Neural cell (in vitro differentiated cells): ENCODE measurements around the gene TNRC6C. TPM values are rescaled to one million over a fixed set of nuclear protein-coding genes. Genes with fewer than 3 reads are reported as not detected.

Source experiments
- H2AFZ ChIP-seq: fragments of 200-600, 300-800 bp; sonication (generic), shearing (Covaris generic); 2 replicates; pipeline ENCODE4 v1.6.0; 2014; ENCODE audit warnings: low read depth, mild to moderate bottlenecking, antibody characterized with exemption, low read length, moderate library complexity
- H3F3A ChIP-seq: fragments of 200-600 bp; shearing (Covaris generic); 2 replicates; pipeline ENCODE4 v1.6.1; 2016; ENCODE audit warnings: mild to moderate bottlenecking, moderate library complexity, mixed read lengths, antibody characterized with exemption, low read length; ENCODE audit not compliant: insufficient read depth, poor library complexity, severe bottlenecking
- H3K27ac ChIP-seq: fragments of 200-600, 300-800 bp; sonication (generic), shearing (Covaris generic); 2 replicates; pipeline ENCODE4 v1.5.1; 2014; ENCODE audit warnings: mild to moderate bottlenecking, low read length, moderate library complexity
- H3K27me3 ChIP-seq: fragments of 300-800, 200-600 bp; sonication (generic), shearing (Covaris generic); 2 replicates; pipeline ENCODE4 v1.6.0; 2014; ENCODE audit warnings: mild to moderate bottlenecking, low read depth, low read length, moderate library complexity; ENCODE audit not compliant: insufficient read depth
- H3K36me3 ChIP-seq: fragments of 300-800, 200-600 bp; sonication (generic), shearing (Covaris generic); 2 replicates; pipeline ENCODE4 v1.5.1; 2014; ENCODE audit warnings: mild to moderate bottlenecking, antibody characterized with exemption, low read length, moderate library complexity; ENCODE audit not compliant: insufficient read depth
- H3K4me2 ChIP-seq: fragments of 300-800, 200-600 bp; sonication (generic), shearing (Covaris generic); 2 replicates; pipeline ENCODE4 v1.6.0; 2014; ENCODE audit warnings: mild to moderate bottlenecking, low read length
- H3K4me3 ChIP-seq: fragments of 300-800, 200-600 bp; sonication (generic), shearing (Covaris generic); 2 replicates; pipeline ENCODE4 v1.5.1; 2014; ENCODE audit warnings: mild to moderate bottlenecking, low read length, moderate library complexity
- H3K79me2 ChIP-seq: fragments of 200-600 bp; shearing (Covaris generic); replicated peaks from 2 replicates; pipeline ENCODE4 v1.6.0; 2014; ENCODE audit warnings: mild to moderate bottlenecking, low read length, moderate library complexity; ENCODE audit not compliant: insufficient read depth
- H3K9ac ChIP-seq: fragments of 300-800, 200-600 bp; sonication (generic), shearing (Covaris generic); 2 replicates; pipeline ENCODE4 v1.6.1; 2016; ENCODE audit warnings: mild to moderate bottlenecking, low read length, mixed read lengths
- H3K9me2 ChIP-seq: fragments of 200-600 bp; shearing (Covaris generic); 2 replicates; pipeline ENCODE4 v1.6.1; 2016; ENCODE audit warnings: mild to moderate bottlenecking, low read length, mixed read lengths; ENCODE audit not compliant: insufficient read depth
- H3K9me3 ChIP-seq: fragments of 200-600, 300-800 bp; sonication (generic), shearing (Covaris generic); 2 replicates; pipeline ENCODE4 v1.6.1; 2016; ENCODE audit warnings: mild to moderate bottlenecking, mixed run types, low read length, moderate library complexity, mixed read lengths
- H4K20me1 ChIP-seq: fragments of 200-600 bp; shearing (Covaris generic); 2 replicates; pipeline ENCODE4 v1.6.1; 2016; ENCODE audit warnings: mild to moderate bottlenecking, mixed run types; ENCODE audit not compliant: insufficient read depth
- CTCF ChIP-seq: fragments of 450-650 bp; IDR thresholded peaks from 2 replicates; pipeline ENCODE4 v1.5.1; 2014; ENCODE audit warnings: antibody characterized with exemption, mild to moderate bottlenecking, moderate library complexity; ENCODE audit not compliant: poor library complexity, severe bottlenecking
- EP300 ChIP-seq: fragments of 450-650 bp; conservative IDR thresholded peaks from 2 replicates; pipeline ENCODE4 v1.6.1; 2014; ENCODE audit warnings: antibody characterized with exemption, mild to moderate bottlenecking, moderate library complexity; ENCODE audit not compliant: poor library complexity, severe bottlenecking
- EZH2 ChIP-seq: fragments of 200-600, 300-800 bp; shearing (Covaris generic), sonication (generic); IDR thresholded peaks from 2 replicates; pipeline ENCODE4 v1.6.1; 2014; ENCODE audit warnings: antibody characterized with exemption, low read length, borderline replicate concordance, mild to moderate bottlenecking; ENCODE audit not compliant: insufficient read depth, poor library complexity, severe bottlenecking
- MXI1 ChIP-seq: fragments of 450-650 bp; conservative IDR thresholded peaks from 2 replicates; pipeline ENCODE4 v1.6.1; 2014; ENCODE audit warnings: antibody characterized with exemption, mild to moderate bottlenecking; ENCODE audit not compliant: poor library complexity, severe bottlenecking
- POLR2AphosphoS5 ChIP-seq: IDR thresholded peaks from 2 replicates; pipeline ENCODE4 v1.6.1; 2012
- RAD21 ChIP-seq: fragments of 450-650 bp; conservative IDR thresholded peaks from 2 replicates; pipeline ENCODE4 v1.6.1; 2014; ENCODE audit warnings: antibody characterized with exemption, mild to moderate bottlenecking, moderate library complexity
- SMC3 ChIP-seq: fragments of 450-650 bp; conservative IDR thresholded peaks from 2 replicates; pipeline ENCODE4 v1.6.1; 2014; ENCODE audit warnings: antibody characterized with exemption, mild to moderate bottlenecking, moderate library complexity; ENCODE audit not compliant: poor library complexity
- TAF1 ChIP-seq: IDR thresholded peaks from 2 replicates; pipeline ENCODE4 v1.6.1; 2012; ENCODE audit warnings: low read depth
- polyA plus RNA-seq: library from polyadenylated mRNA; depleted of rRNA; stranded (reverse); fragments of >200 nt; gene quantifications from 2 replicates; pipeline ENCODE4 v1.2.3, GENCODE V29; 2014
- TF ChIP-seq, protein P1 (sequence below): IDR thresholded peaks from 2 replicates; pipeline ENCODE4 v1.6.1; 2012; ENCODE audit warnings: borderline replicate concordance

The TNRC6C gene
- polyA plus RNA-seq, 1 donor from 2014 or later, result 15.4 TPM

DNA sequence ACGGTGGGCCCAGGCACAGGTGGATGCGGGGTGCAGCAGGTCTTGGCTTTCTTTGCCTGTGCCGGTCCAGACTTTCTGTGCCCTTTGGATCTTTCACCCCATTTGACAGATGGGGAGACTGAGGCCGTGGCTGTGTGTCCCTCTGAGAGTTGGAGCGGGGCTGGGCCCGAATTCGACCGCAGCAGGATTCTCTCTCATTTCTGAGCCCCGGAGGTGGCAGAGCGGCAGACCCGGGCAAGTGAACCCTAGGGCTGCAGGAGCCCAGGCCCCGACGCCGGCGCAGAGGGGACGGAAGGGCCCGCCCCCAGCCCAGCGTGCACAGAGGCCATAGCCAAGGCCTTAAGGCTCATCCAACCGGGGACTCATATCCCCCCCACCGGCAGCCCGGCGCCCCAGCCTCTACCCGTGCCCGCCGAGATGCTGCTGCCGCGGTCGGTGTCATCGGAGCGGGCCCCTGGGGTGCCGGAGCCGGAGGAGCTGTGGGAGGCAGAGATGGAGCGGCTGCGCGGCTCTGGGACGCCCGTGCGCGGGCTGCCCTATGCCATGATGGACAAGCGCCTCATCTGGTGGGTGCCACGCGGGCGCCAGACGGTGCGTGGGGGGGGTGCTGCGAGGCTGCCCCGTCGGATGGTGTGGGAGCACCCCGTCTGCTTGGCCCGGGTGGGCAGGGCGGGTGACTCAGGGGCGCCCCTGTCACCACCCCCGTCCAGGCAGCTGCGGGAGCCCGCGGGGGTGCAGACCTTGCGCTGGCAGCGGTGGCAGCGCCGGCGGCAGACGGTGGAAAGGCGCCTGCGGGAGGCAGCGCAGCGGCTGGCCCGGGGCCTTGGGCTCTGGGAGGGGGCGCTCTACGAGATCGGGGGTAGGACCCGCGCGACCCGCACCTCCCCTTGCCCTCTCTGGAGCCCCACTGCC, 172.9 kb downstream of the TNRC6C start:
- H3F3A ChIP-seq, result no peaks in the 10 kb centered on the region
- no peak overlapping the region for H2AFZ ChIP-seq
- H3K27me3 ChIP-seq, result peaks cover 54% of the 10 kb centered on the region
- H3K27ac ChIP-seq, result no peak overlapping the region
- no peak overlapping the region for H3K9ac ChIP-seq
- H3K79me2 ChIP-seq, result no peaks in the 10 kb centered on the region
- H3K9me2 ChIP-seq, result no peaks in the 10 kb centered on the region
- H4K20me1 ChIP-seq, result no peaks in the 10 kb centered on the region
- H3K4me3 ChIP-seq, result no peak overlapping the region
- no peak for TF ChIP-seq SMC3
- TF ChIP-seq, protein P1, sequence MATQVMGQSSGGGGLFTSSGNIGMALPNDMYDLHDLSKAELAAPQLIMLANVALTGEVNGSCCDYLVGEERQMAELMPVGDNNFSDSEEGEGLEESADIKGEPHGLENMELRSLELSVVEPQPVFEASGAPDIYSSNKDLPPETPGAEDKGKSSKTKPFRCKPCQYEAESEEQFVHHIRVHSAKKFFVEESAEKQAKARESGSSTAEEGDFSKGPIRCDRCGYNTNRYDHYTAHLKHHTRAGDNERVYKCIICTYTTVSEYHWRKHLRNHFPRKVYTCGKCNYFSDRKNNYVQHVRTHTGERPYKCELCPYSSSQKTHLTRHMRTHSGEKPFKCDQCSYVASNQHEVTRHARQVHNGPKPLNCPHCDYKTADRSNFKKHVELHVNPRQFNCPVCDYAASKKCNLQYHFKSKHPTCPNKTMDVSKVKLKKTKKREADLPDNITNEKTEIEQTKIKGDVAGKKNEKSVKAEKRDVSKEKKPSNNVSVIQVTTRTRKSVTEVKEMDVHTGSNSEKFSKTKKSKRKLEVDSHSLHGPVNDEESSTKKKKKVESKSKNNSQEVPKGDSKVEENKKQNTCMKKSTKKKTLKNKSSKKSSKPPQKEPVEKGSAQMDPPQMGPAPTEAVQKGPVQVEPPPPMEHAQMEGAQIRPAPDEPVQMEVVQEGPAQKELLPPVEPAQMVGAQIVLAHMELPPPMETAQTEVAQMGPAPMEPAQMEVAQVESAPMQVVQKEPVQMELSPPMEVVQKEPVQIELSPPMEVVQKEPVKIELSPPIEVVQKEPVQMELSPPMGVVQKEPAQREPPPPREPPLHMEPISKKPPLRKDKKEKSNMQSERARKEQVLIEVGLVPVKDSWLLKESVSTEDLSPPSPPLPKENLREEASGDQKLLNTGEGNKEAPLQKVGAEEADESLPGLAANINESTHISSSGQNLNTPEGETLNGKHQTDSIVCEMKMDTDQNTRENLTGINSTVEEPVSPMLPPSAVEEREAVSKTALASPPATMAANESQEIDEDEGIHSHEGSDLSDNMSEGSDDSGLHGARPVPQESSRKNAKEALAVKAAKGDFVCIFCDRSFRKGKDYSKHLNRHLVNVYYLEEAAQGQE, result no peak
- TF ChIP-seq CTCF, result no peak
- TF ChIP-seq EZH2, result no peak
- TF ChIP-seq MXI1, result no peak
- no peak for TF ChIP-seq RAD21
- no peak for TF ChIP-seq EP300
- no peak for TF ChIP-seq TAF1
- TF ChIP-seq POLR2AphosphoS5, result no peak
- no peaks in the 10 kb centered on the region for H3K36me3 ChIP-seq
- no peaks in the 10 kb centered on the region for H3K9me3 ChIP-seq
- H3K4me2 ChIP-seq, result no peak overlapping the region

GRCh38 chr17:78132084-78132676, 173.7 kb downstream of the TNRC6C start:
- H3K9me2 ChIP-seq, result no peaks in the 10 kb centered on the region
- H3K27ac ChIP-seq, result no peak overlapping the region
- H3K4me2 ChIP-seq, result no peak overlapping the region
- TF ChIP-seq EP300 (no peak), SMC3 (no peak), TAF1 (no peak), EZH2 (no peak), MXI1 (no peak), POLR2AphosphoS5 (no peak), CTCF (no peak), RAD21 (no peak)
- TF ChIP-seq, protein P1, result no peak
- peaks cover 54% of the 10 kb centered on the region for H3K27me3 ChIP-seq
- H3K9me3 ChIP-seq, result no peaks in the 10 kb centered on the region
- H3F3A ChIP-seq, result no peaks in the 10 kb centered on the region
- H2AFZ ChIP-seq, result no peak overlapping the region
- H3K4me3 ChIP-seq, result no peak overlapping the region
- H3K36me3 ChIP-seq, result no peaks in the 10 kb centered on the region
- H4K20me1 ChIP-seq, result no peaks in the 10 kb centered on the region
- H3K79me2 ChIP-seq, result no peaks in the 10 kb centered on the region
- no peak overlapping the region for H3K9ac ChIP-seq
